Stomach (tissue), 4 donors: ENCODE measurements around the gene PPP1R14B.

ENCODE experiments used
- CTCF ChIP-seq, 7 experiments: fragments of 450-650 bp in 4 of 7; fragments of 200-600 bp in 3 of 7; sonication (generic) in 3 of 7; IDR thresholded peaks; one replicate each; pipeline ENCODE4 v1.5.1; 2016 to 2019; ENCODE audit warnings: antibody characterized with exemption in 7 of 7, control low read depth in 2 of 7, mild to moderate bottlenecking in 1 of 7
- EP300 ChIP-seq: sonication (generic); formaldehyde crosslinking; IDR thresholded peaks from one replicate; pipeline ENCODE4 v1.6.1; 2017; ENCODE audit warnings: antibody characterized with exemption
- POLR2A ChIP-seq, 4 donors: fragments of 450-650 bp; IDR thresholded peaks; one replicate each; pipeline ENCODE4 v1.6.1; 2016; ENCODE audit warnings: antibody characterized with exemption in 4 of 4, control low read depth in 2 of 4, mild to moderate bottlenecking in 1 of 4, moderate library complexity in 1 of 4
- POLR2AphosphoS5 ChIP-seq, 3 donors: sonication (generic); formaldehyde crosslinking; IDR thresholded peaks; one replicate each; pipeline ENCODE4 v1.6.1; 2016; ENCODE audit warnings: antibody characterized with exemption in 3 of 3

- TF ChIP-seq CTCF (IDR thresholded peaks at IDR 0.05), result no peak
- TF ChIP-seq POLR2AphosphoS5 (IDR thresholded peaks at IDR 0.05), result no peak
- no peak for TF ChIP-seq EP300
- no peak for TF ChIP-seq POLR2A (IDR thresholded peaks at IDR 0.05)
Measured at GRCh38 chr11:64281957-64282770, 35.4 kb upstream of the PPP1R14B start.
